SK-N-MC (cell line): Measurements from ENCODE around the gene DCHS2.

Experiments
- EZH2 ChIP-seq: fragments of 200-600 bp; sonication (generic); IDR thresholded peaks from one replicate; pipeline ENCODE4 v1.6.1; 2017; ENCODE audit warnings: antibody characterized with exemption
- POLR2AphosphoS5 ChIP-seq: IDR thresholded peaks from 2 replicates; pipeline ENCODE4 v1.6.1; 2012; ENCODE audit warnings: mild to moderate bottlenecking, low read depth, low read length, borderline replicate concordance

- no peak for TF ChIP-seq EZH2
- no peak for TF ChIP-seq POLR2AphosphoS5
Measured at GRCh38 chr4:154332681-154333421, 158.7 kb downstream of the DCHS2 start.
